GM12801 (cell line): ENCODE measurements around the gene FRS3.

Experiments
- CTCF ChIP-seq: IDR thresholded peaks from one replicate; pipeline ENCODE4 v1.5.1; 2011; ENCODE audit warnings: control low read depth; ENCODE audit not compliant: insufficient read length; ENCODE audit errors: extremely low read depth

Gene FRS3

GRCh38 chr6:41771058-41771983 lies 8.4 kb downstream of the FRS3 start:
- TF ChIP-seq CTCF, result no peak

DNA sequence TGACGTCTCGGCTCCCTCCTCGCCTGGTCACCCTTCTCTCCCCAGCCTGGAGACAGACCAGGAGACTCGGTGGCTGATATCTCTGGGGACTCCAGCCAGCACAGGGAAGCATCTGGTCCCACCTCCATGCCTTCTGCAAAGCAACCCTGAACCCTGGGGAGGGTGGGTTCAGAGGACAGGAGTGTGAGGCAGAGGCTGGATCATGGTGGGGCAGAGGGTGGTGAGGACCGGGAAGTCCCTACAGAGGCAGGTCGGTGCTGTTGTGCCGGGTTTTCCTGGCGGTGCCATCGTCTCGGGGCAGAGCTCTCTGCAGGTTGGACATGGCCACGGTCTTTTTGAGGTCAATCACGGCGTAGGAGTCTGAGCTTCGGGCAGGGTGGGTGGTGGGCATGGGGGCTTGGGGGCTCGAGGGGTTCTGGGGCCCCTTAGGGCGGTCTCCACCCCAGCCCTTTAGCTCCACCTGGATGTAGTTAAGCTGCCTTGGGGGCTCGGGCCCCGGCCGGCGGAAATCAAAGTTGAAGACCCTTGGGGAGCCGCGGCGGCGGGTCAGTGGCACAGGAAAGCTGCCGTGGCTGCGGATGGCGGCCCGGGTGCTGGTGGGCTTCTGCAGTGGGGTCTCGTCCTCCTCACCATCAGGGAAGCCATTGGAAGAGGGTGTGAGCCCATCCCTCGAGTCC lies 9.2 kb downstream of the FRS3 start:
- TF ChIP-seq CTCF, result no peak

- TF ChIP-seq CTCF, result no peak
Measured at GRCh38 chr6:41769376-41769775, 10.3 kb downstream of the FRS3 start.

DNA sequence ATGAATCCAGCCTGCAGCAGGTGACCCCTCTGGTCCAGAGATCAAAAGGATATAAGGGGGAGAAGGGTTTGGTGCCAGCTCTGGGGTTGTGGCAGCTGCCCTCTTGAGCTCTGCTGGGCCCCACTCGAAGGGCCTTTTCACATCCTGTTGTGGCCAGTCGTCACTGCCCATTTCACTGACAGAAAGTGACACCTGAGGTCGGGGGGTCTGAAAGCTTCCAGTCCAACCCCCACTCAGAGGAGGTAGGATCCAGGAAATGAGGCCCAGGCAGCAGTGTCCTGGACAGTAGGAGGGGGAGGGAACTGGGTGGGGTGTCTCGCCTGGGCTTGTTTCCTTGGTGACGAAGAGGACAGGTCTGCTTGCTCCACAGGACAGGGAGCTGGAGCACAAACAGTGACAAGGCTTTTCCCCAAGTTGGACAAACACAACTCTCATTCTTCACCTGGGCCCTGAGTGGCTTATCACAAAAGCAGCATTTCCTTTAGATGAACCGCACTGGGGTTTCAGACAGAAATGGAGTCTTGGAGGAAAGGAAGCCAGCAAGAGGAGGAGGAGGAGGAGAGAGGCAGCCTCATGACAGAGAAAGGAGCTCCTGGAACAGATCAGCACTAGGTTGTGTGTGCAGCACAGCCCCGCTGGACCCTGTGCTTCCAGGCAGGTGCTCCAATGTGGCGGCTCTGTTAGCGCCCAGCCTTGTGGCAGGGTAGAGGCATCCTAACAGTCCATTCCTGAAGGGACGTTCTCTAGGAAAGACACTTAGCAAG lies 11.0 kb downstream of the FRS3 start:
- no peak for TF ChIP-seq CTCF

GRCh38 chr6:41767112-41767833 lies 12.4 kb downstream of the FRS3 start:
- TF ChIP-seq CTCF, result no peak

DNA sequence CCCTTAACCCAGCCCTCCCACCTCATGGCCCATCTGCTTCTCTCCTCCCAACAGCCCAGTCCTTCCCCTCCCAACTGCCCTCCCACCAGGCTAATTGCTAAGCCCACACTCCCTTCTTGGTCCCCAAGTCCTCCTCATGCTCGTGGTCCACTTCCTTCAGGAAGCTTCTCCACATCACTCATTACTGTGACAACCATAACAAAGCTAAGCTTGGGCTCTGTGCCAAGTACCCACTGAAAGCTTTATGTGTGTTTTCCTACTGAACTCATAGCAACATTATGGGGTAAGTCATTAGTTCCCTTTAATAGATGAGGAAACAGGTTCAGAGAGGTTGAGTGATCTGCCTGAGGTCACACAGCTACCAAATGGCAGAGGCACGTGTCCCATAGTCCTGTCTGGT lies 16.2 kb downstream of the FRS3 start:
- no peak for TF ChIP-seq CTCF
